ENCODE results near the gene PRKAB2.
"Not testable (repeated sequence)": the region's sequence is repeated elsewhere in the genome, so short reads cannot be mapped to it uniquely, and the experiment has no call there.

PRKAB2 gene

GRCh38 chr1:147109762-147110161 is 62.5 kb downstream of the PRKAB2 start:
- TF ChIP-seq NFRKB (IDR thresholded peaks at IDR 0.05) (no peak), SUZ12 (IDR thresholded peaks at IDR 0.05) (no peak), PKNOX1 (IDR thresholded peaks at IDR 0.05) (no peak), ZNF384 (IDR thresholded peaks at IDR 0.05) (no peak), L3MBTL2 (conservative IDR thresholded peaks at IDR 0.05) (no peak), FOXA1 (IDR thresholded peaks at IDR 0.05) (no peak), FOXM1 (IDR thresholded peaks at IDR 0.05; ENCODE audit: borderline replicate concordance) (no peak), LEF1 (IDR thresholded peaks at IDR 0.05; ENCODE audit: borderline replicate concordance) (no peak), HDGF (IDR thresholded peaks at IDR 0.05; ENCODE audit: borderline replicate concordance) (no peak)
- CTCF ChIA-PET: no interaction called here
- POLR2A ChIA-PET: no interaction called here
- no peak for DNase-seq (ENCODE audit: extremely low spot score)

GRCh38 chr1:147109041-147109440 is 63.2 kb downstream of the PRKAB2 start:
- CTCF ChIA-PET: no interaction called here
- TF ChIP-seq BHLHE40 (IDR thresholded peaks at IDR 0.05; ENCODE audit: borderline replicate concordance) (no peak), SUZ12 (IDR thresholded peaks at IDR 0.05) (no peak), HDGF (IDR thresholded peaks at IDR 0.05; ENCODE audit: borderline replicate concordance) (no peak), ARNT (IDR thresholded peaks at IDR 0.05) (no peak), SP1 (IDR thresholded peaks at IDR 0.05) (no peak), ZNF384 (IDR thresholded peaks at IDR 0.05) (no peak), LEF1 (IDR thresholded peaks at IDR 0.05; ENCODE audit: borderline replicate concordance) (no peak), FOXA1 (IDR thresholded peaks at IDR 0.05) (no peak), PKNOX1 (IDR thresholded peaks at IDR 0.05) (no peak), ELF4 (IDR thresholded peaks at IDR 0.05) (no peak), TARDBP (IDR thresholded peaks at IDR 0.05) (no peak), FOXM1 (IDR thresholded peaks at IDR 0.05; ENCODE audit: borderline replicate concordance) (no peak), CTBP1 (IDR thresholded peaks at IDR 0.05; ENCODE audit: borderline replicate concordance) (no peak), NFRKB (IDR thresholded peaks at IDR 0.05) (no peak), L3MBTL2 (conservative IDR thresholded peaks at IDR 0.05) (no peak), FOXK2 (IDR thresholded peaks at IDR 0.05) (no peak)
- POLR2A ChIA-PET: interaction anchor here (2.2 kb wide), 1 partner anchor 25 kb away, joined by 7 read pairs; no protein-coding TSS in a partner anchor
- no peak for DNase-seq (ENCODE audit: extremely low spot score)

DNA sequence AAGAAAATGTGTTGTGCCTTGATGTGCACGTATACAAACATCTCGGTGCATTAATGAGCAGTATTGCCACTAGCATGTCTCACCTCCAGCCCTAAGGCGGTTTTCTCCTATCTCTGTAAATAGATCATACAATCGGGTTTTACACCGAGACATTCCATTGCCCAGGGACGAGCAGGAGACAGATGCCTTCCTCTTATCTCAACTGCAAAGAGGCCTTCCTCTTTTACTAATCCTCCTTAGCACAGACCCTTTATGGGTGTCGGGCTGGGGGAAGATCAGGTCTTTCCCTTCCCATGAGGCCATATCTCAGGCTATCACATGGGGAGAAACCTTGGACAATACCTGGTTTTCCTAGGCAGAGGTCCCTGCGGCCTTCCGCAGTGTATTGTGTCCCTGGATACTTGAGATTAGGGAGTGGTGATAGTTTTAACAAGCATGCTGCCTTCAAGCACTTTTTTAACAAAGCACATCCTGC is 65.8 kb downstream of the PRKAB2 start:
- CTCF ChIA-PET; POLR2A ChIA-PET; DNase-seq (ENCODE audit: extremely low spot score): not testable (repeated sequence)

DNA sequence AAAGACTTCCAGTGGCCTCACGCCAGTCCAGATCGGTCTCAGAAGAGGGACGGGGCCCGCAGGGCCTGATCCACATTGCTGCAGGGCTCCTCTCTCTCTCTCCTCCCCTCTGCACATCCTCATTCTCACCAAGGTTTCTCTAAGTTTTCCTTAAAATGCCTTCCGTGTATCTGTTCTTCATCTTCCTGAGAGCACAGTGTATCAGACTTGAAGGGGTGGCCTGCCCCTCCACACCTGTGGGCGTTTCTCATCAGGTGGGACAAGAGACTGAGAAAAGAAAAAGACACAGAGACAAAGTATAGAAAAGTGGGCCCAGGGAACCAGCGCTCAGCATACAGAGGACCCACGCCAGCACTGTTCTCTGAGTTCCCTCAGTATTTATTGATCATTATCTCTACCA is 66.4 kb downstream of the PRKAB2 start:
- TF ChIP-seq FOXK2 (IDR thresholded peaks at IDR 0.05): no peak
- no peak for TF ChIP-seq ZNF384 (IDR thresholded peaks at IDR 0.05)
- TF ChIP-seq SUZ12 (IDR thresholded peaks at IDR 0.05): no peak
- TF ChIP-seq BHLHE40 (IDR thresholded peaks at IDR 0.05; ENCODE audit: borderline replicate concordance): no peak
- no peak for DNase-seq (ENCODE audit: extremely low spot score)
- ChIA-PET CTCF (no interaction called here), POLR2A (no interaction called here)

Data from HEK293T (cell line).